KBM-7 (cell line): ENCODE data around the gene SUPV3L1.

ENCODE experiments used
- DNase-seq: peaks from one replicate; pipeline ENCODE4 v3.0.0-alpha.2; 2015
- in situ Hi-C: fragments of 300-500 bp; cut with MboI; formaldehyde crosslinking; loops from 2 replicates; pipeline ENCODE4 v1.14.3; 2020; ENCODE audit warnings: low sequenced_read_pairs, low pct_unique_long_range_greater_than_20kb, mixed read lengths

SUPV3L1 gene

GRCh38 chr10:69186524-69186923 lies 6.5 kb downstream of the SUPV3L1 start:
- DNase-seq, result no peak
- in situ Hi-C loops, result no loop called here

DNA sequence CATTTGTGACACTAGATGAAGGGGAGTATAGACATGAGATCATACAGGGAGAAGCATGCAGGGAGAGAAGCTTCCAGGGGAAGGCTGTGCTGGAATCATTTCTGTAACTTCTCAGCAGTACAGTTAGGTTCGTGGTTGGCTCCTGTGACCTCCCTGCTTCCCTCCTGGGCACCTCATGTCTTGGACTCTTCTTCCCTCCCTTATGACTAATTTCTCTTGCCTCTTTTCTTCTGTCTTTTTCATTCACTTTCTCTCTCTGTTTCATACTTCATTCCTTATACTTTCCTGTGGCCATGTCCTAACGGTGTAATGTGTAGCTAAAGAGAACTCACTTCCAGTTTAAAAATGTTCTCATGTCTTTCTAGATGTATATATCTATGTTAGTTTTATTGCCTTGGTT lies 21.0 kb downstream of the SUPV3L1 start:
- no peak for DNase-seq
- in situ Hi-C loops, result no loop called here

GRCh38 chr10:69202332-69202731 lies 22.3 kb downstream of the SUPV3L1 start:
- in situ Hi-C loops, result no loop called here
- no peak for DNase-seq

DNA sequence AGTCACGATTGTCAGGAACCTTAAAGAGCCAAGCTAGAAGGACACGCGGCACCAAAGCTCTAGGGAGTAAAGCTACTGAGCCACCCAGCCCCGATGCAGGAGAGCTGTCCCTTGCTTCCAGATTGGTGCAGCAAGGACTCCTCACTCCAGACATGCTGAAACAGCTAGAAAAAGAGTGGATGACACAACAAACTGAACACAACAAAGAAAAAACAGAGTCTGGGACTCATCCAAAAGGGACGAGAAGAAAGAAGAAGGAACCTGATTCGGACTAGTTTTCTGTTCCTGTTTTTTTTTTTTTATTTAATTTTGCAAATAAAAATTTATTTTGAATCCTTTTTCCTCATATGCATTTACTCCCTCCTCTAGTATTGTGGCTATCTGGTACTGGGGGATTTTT lies 28.7 kb downstream of the SUPV3L1 start:
- in situ Hi-C loops, result no loop called here
- DNase-seq, result no peak

DNA sequence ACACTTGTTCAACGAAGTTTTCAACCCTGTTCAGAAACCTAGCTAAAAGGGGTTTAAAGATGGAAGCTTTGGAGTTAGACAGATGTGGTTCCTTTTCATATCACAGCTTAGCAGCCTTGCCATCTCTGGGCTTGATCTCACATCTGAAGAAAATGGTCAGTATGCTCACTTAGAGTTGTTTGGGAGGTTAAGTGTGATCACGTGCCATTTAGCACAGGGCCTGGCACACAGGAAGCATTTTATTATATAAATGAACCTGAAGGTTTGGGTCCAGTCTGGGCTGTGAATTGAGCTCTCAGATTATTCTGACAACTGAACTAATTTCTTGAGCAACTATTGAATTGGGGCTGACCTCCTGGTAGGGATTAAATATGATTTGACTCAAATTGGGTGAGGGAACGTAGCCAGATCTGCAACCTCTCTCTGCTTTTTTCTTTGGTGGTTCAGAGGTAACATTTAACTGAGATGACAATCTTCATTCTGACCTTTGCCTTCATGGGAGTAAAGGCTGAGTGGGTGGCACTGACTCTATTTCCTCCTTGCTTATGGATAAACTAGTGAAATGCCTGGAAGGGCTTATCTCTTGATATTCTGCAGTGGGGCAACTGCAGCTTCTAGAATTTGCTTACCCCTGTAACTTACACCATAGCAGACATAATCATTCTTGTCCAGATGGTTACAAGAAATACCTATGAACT lies 29.9 kb downstream of the SUPV3L1 start:
- DNase-seq, result no peak
- in situ Hi-C loops, result no loop called here

GRCh38 chr10:69211104-69211503 lies 31.1 kb downstream of the SUPV3L1 start:
- no peak for DNase-seq
- in situ Hi-C loops, result no loop called here

- in situ Hi-C loops, result no loop called here
Observed at GRCh38 chr10:69211524-69211923, 31.5 kb downstream of the SUPV3L1 start.

DNA sequence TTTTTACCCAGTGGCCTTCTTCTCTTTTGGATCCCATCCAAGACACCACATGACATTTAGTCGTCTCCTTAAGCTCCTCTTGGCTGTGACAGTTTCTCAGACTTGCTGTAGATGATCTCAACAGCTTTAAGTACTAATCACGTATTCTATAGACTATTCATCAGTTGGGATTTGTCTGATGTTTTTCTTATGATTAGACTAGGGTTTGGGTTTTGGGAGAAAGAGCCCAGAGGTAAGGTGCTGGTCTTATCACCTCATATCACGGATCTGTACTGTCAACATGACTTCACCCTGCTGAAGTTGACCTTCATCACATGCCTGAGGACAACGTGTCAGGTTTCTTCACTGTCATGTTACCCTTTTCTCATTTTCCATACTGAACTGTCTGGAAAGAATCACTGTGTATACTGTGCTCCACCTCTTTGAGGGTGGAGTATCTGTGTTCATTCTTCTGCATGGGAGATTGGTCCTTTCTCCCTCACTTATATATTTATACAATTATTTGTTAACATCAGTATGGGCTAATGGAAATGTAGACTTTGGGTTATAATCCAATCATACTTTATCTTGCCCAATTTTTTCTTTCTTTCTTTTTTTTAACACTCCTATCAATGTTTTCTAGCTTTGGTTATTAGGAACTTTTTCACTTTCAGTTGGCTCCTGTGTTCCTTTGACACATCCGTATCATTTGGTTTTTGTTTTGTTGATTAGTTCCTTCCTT lies 33.7 kb downstream of the SUPV3L1 start:
- no peak for DNase-seq
- in situ Hi-C loops, result no loop called here

More at GRCh38 chr10:69211524-69211923, 31.5 kb downstream of the SUPV3L1 start:
- no peak for DNase-seq

GRCh38 chr10:69214666-69215131 lies 34.7 kb downstream of the SUPV3L1 start:
- DNase-seq, result no peak
- in situ Hi-C loops, result no loop called here

DNA sequence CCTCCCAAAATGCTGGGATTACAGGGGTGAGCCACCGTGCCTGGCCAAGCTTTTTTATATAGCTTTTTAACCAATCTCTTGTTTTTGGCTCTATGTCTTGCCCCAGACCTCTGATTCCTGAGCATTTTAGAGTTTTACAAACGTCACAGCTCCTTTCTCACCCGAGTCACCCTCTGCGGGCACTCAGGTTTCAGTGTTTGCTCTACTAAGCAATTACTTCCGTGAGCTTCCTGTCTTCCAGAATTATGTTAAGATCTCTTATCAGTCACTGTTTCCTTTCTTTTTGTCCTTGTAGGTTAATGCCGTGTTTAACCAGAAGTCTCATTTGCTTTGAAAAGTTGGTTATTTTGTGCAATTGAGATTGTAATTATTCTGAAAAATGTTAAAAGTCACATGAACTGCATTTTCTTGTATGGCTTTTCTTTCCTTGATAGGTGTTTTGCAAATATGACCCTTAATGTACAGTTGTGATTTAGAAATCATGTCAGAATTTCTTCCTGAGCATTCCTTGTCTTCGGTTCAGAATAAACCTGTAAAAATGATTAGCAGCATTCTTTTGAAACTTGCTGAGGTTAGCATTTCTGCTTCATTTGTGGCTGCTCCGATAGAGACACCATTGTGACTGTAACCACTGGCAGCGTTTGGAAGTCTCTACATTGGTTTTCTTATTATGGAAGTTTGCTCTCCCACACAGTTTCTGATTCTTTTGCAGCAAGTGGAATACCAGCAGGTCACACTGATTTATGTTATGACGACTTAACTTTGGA lies 35.6 kb downstream of the SUPV3L1 start:
- peak; percentile 41 for DNase-seq
- in situ Hi-C loops, result no loop called here

GRCh38 chr10:69216577-69217118 lies 36.6 kb downstream of the SUPV3L1 start:
- in situ Hi-C loops, result no loop called here
- DNase-seq, result no peak

DNA sequence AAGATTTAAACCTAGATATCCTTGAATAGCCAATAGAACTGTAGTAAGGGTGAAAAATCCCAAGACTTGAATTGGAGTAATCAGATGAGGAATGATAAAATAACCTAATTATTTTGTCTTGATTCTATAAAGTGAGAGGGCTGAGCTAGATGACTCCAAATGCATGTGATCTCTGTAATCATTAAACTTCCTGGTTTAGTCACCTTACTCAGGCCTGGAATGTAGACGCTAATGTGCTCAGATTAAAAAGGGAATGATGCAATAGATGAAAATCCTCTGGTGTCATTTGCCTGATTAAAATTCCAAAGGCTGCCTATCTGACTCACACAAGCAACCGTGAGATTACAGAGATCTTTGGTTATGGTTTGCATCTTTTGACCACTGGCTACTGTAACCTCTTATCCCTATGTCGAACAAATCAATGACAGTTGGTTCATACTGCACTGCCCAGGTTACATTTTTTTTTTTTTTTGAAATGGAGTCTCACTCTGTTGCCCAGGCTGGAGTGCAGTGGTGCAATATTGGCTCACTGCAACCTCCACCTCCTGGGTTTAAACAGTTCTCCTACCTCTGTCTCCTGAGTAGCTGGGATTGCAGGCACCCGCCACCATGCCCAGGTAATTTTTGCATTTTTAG lies 37.2 kb downstream of the SUPV3L1 start:
- no peak for DNase-seq
- in situ Hi-C loops, result no loop called here

DNA sequence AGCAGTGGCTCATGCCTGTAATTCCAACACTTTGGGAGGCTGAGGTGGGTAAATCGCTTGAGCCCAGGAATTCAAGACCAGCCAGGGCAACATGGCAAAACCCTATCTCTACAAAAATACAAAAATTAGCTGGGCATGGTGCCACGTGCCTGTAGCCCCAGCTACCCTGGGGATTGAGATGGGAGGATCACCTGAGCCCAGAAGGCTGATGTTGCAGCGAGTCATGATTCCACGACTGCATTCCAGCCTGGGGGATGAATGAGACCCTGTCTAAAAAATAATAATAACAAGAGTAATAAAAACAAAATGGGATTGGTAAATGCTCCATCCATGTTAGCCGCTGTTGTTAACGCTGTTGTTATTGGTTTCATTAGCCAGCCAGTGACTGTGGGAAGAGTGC lies 38.8 kb downstream of the SUPV3L1 start:
- in situ Hi-C loops, result no loop called here

DNA sequence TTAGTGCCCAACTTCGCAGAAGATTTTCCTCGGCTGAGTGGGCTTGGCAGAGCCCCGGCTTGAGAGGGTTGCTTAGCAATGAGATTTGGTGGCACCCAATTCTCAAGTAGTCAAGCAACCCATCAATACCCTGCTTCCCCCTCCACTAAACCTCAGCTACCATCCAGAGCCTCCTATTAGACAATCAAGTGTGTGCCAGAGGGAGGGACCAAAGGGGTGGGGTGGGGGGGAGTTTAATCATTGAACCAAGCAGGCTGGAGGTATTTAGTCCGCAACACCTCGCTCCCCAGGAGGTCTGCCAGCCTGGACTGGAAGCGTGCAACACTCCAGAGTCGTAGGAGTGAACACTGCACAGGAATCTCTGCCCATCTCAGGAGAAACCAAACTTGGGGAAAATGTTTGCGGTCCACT lies 40.0 kb downstream of the SUPV3L1 start, which contains the start of gene HKDC1:
HKDC1 (plus strand) TSS at position 292 of the 411 bp plus-strand sequence; CDS start at position 396, 104 bp downstream.
- DNase-seq, result no peak
- in situ Hi-C loops, result no loop called here

More for the DNA sequence above, 38.8 kb downstream of the SUPV3L1 start:
- no peak for DNase-seq

- in situ Hi-C loops, result no loop called here
- no peak for DNase-seq
Observed at GRCh38 chr10:69220507-69220906, 40.5 kb downstream of the SUPV3L1 start.

DNA sequence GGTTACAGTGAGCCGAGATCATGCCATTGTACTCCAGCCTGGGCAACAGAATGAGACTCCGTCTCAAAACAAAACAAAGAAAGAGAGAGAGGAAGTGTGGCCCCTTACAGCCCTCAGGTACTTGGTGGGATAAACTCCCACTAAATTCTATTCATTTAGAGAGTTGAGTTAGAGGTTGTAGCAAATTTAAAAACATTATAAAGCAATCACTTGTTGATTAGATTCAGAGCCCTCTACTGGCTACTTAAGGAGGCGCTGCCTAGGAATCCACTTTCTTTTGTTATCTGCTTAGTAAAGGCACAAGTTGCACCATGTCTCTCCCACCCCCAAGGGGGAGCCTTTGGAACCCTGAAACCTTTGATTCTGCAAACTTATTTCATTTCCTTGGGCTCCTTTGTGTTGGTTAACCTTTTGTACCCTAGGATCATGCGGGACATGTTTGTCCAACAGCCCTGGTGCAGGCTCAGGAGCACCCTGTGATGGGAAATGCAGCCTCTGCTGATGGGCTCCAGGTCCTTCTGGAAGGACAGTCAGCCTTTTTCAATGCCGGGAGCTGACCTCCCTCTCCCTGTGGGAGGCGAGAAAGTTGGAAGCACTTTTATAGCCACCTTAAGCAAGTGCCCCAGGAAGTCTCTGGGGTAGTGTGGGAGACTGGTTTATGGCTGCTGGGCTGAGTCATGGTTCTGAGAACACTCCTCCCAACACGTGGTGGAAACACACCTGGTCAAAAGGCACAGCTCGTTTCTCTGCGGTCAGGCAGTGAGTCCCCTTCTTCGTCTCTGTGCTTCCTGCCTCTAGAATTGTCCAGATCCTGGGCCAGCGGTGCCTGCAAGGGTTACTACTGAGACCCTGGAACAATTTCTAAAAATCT lies 42.4 kb downstream of the SUPV3L1 start:
- DNase-seq, result peak; percentile 79
- in situ Hi-C loops, result no loop called here

GRCh38 chr10:69223028-69223342 lies 43.0 kb downstream of the SUPV3L1 start:
- in situ Hi-C loops, result no loop called here
- DNase-seq, result no peak
